Measurements from ENCODE around the gene SH3BP5L.

Gene SH3BP5L

GRCh38 chr1:248825909-248826760 is at the start of gene SH3BP5L:
TSS of gene SH3BP5L (minus strand) at chr1:248825915. CDS start at chr1:248824935, 980 bp downstream.
- peak; percentile 94 for DNase-seq

- peak; percentile 92 for DNase-seq
Measured at GRCh38 chr1:248873993-248874533, 48.3 kb upstream of the SH3BP5L start.

GRCh38 chr1:248873409-248873992 is 47.8 kb upstream of the SH3BP5L start:
- peak; percentile 97 for DNase-seq

GRCh38 chr1:248872752-248873408 is 47.2 kb upstream of the SH3BP5L start:
- peak; percentile 70 for DNase-seq

- no peak for DNase-seq
Measured at GRCh38 chr1:248871837-248872401, 46.2 kb upstream of the SH3BP5L start.

GRCh38 chr1:248862998-248863881 is 37.5 kb upstream of the SH3BP5L start:
- peak; percentile 84 for DNase-seq

GRCh38 chr1:248862695-248862997 is 36.9 kb upstream of the SH3BP5L start:
- DNase-seq = peak; percentile 37

GRCh38 chr1:248861616-248862015 is 35.9 kb upstream of the SH3BP5L start:
- no peak for DNase-seq

- DNase-seq = no peak
Measured at GRCh38 chr1:248860007-248860406, 34.3 kb upstream of the SH3BP5L start.

- DNase-seq = peak; percentile 98
Measured at GRCh38 chr1:248858891-248859889, 33.5 kb upstream of the SH3BP5L start, which contains the start of gene ZNF692. TSS of gene ZNF692 (minus strand) at chr1:248859085. CDS start at chr1:248858309, 776 bp downstream.

- peak; percentile 57 for DNase-seq
Measured at GRCh38 chr1:248858096-248858890, 32.6 kb upstream of the SH3BP5L start.

GRCh38 chr1:248857749-248858095 is 32.0 kb upstream of the SH3BP5L start:
- DNase-seq = no peak

GRCh38 chr1:248857201-248857600 is 31.5 kb upstream of the SH3BP5L start:
- DNase-seq = no peak

- no peak for DNase-seq
Measured at GRCh38 chr1:248856176-248856575, 30.5 kb upstream of the SH3BP5L start.

- DNase-seq = no peak
Measured at GRCh38 chr1:248855580-248855979, 29.9 kb upstream of the SH3BP5L start.

GRCh38 chr1:248853663-248854375 is 28.1 kb upstream of the SH3BP5L start:
- DNase-seq = no peak

- no peak for DNase-seq
Measured at GRCh38 chr1:248852481-248853405, 27.0 kb upstream of the SH3BP5L start.

- no peak for DNase-seq
Measured at GRCh38 chr1:248851390-248851789, 25.7 kb upstream of the SH3BP5L start.
